Stomach (tissue), 9 donors: Measurements from ENCODE around the gene CDKN1A. TPM values are rescaled to one million over a fixed set of nuclear protein-coding genes. Genes with fewer than 3 reads are reported as not detected.
"Not testable (repeated sequence)": the region's sequence is repeated elsewhere in the genome, so short reads cannot be mapped to it uniquely, and the experiment has no call there.

ENCODE experiments used
- DNase-seq, 2 donors: peaks; one replicate each; pipeline versions ENCODE4 v3.0.0 to v3.0.0-alpha.2; 2013 to 2019
- H3K27ac ChIP-seq, 5 donors: fragments of 200-600 bp in 4 of 5; sonication (generic) in 4 of 5; one replicate each; pipeline ENCODE4 v1.5.1; 2013 to 2019; ENCODE audit warnings: mild to moderate bottlenecking in 1 of 5, moderate library complexity in 1 of 5
- H3K27me3 ChIP-seq, 3 donors: fragments of 200-600 bp; sonication (generic); one replicate each; pipeline ENCODE4 v1.5.1; 2017 to 2019; ENCODE audit warnings: mixed run types in 1 of 3
- H3K36me3 ChIP-seq, 4 donors: fragments of 200-600 bp; sonication (generic); 1 replicate in 3 of 4; 2 replicates in 1 of 4; pipeline ENCODE4 v1.5.1; 2016 to 2019
- H3K4me1 ChIP-seq, 4 donors: fragments of 200-600 bp; sonication (generic); one replicate each; pipeline ENCODE4 v1.5.1; 2016 to 2019
- H3K4me3 ChIP-seq, 4 donors: fragments of 200-600 bp; sonication (generic) in 3 of 4; one replicate each; pipeline ENCODE4 v1.5.1; 2016 to 2019; ENCODE audit warnings: mild to moderate bottlenecking in 1 of 4
- H3K9me3 ChIP-seq, 4 donors: fragments of 200-600 bp; sonication (generic); one replicate each; pipeline ENCODE4 v1.5.1; 2016 to 2019
- EP300 ChIP-seq: sonication (generic); formaldehyde crosslinking; IDR thresholded peaks from one replicate; pipeline ENCODE4 v1.6.1; 2017; ENCODE audit warnings: antibody characterized with exemption
- POLR2A ChIP-seq, 4 donors: fragments of 450-650 bp; IDR thresholded peaks; one replicate each; pipeline ENCODE4 v1.6.1; 2016; ENCODE audit warnings: antibody characterized with exemption in 4 of 4, control low read depth in 2 of 4, mild to moderate bottlenecking in 1 of 4, moderate library complexity in 1 of 4
- POLR2AphosphoS5 ChIP-seq, 3 donors: sonication (generic); formaldehyde crosslinking; IDR thresholded peaks; one replicate each; pipeline ENCODE4 v1.6.1; 2016; ENCODE audit warnings: antibody characterized with exemption in 3 of 3
- WGBS, 5 donors: extraction: QIAGEN DNeasy Blood & Tissue Kit in 3 of 5; methylation state at CpG; one replicate each; pipeline versions ENCODE4 v1.1.5 to v1.1.7; 2013 to 2018; 5-methylcytosine and 5-hydroxymethylcytosine counted together
- intact Hi-C: fragments of 100-400 bp; cut with DNase I; formaldehyde crosslinking; loops from one replicate; pipeline ENCODE4 v1.15.1; 2023; ENCODE audit warnings: low total_unique reads
- polyA plus RNA-seq, 3 donors: library from polyadenylated mRNA; stranded (reverse); fragments of 200-250 nt; gene quantifications; one replicate each; pipeline ENCODE4 v1.2.3, GENCODE V29; 2013
- total RNA-seq, 5 donors: library from RNA; depleted of rRNA; stranded (reverse); fragments of >200 nt; gene quantifications; one replicate each; pipeline versions ENCODE4 v1.1.0 to v1.2.3, GENCODE V29; 2014 to 2016
- TF ChIP-seq, protein P1 (sequence below), 7 experiments: fragments of 450-650 bp in 4 of 7; fragments of 200-600 bp in 3 of 7; sonication (generic) in 3 of 7; IDR thresholded peaks; one replicate each; pipeline ENCODE4 v1.5.1; 2016 to 2019; ENCODE audit warnings: antibody characterized with exemption in 7 of 7, control low read depth in 2 of 7, mild to moderate bottlenecking in 1 of 7
- donor health status: healthy with polysubstance abuse.
- donor health status: Bipolar disorder and iron deficiency.
- donor health status: healthy.

CDKN1A gene
- total and polyA plus RNA-seq, 8 donors: 36.5 to 118 (median 61.4) TPM

GRCh38 chr6:36720251-36721141, 42.0 kb downstream of the CDKN1A start:
- Histone ChIP-seq H3K4me1 (no peaks in the 10 kb centered on the region), H3K27ac (no peak overlapping the region), H3K27me3 (no peaks in the 10 kb centered on the region), H3K9me3 (no peaks in the 10 kb centered on the region), H3K4me3 (no peak overlapping the region), H3K36me3 (no peaks in the 10 kb centered on the region)
- DNase-seq: no peak
- intact Hi-C loops: no loop called here
- WGBS, 5 donors: 89 to 96% (median 91%) methylated on average over 5 to 11 of the region's 11 CpGs
- no peak for TF ChIP-seq EP300
- TF ChIP-seq POLR2A (IDR thresholded peaks at IDR 0.05): no peak
- no peak for TF ChIP-seq POLR2AphosphoS5 (IDR thresholded peaks at IDR 0.05)
- TF ChIP-seq, protein P1, sequence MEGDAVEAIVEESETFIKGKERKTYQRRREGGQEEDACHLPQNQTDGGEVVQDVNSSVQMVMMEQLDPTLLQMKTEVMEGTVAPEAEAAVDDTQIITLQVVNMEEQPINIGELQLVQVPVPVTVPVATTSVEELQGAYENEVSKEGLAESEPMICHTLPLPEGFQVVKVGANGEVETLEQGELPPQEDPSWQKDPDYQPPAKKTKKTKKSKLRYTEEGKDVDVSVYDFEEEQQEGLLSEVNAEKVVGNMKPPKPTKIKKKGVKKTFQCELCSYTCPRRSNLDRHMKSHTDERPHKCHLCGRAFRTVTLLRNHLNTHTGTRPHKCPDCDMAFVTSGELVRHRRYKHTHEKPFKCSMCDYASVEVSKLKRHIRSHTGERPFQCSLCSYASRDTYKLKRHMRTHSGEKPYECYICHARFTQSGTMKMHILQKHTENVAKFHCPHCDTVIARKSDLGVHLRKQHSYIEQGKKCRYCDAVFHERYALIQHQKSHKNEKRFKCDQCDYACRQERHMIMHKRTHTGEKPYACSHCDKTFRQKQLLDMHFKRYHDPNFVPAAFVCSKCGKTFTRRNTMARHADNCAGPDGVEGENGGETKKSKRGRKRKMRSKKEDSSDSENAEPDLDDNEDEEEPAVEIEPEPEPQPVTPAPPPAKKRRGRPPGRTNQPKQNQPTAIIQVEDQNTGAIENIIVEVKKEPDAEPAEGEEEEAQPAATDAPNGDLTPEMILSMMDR (IDR thresholded peaks at IDR 0.05): no peak

DNA sequence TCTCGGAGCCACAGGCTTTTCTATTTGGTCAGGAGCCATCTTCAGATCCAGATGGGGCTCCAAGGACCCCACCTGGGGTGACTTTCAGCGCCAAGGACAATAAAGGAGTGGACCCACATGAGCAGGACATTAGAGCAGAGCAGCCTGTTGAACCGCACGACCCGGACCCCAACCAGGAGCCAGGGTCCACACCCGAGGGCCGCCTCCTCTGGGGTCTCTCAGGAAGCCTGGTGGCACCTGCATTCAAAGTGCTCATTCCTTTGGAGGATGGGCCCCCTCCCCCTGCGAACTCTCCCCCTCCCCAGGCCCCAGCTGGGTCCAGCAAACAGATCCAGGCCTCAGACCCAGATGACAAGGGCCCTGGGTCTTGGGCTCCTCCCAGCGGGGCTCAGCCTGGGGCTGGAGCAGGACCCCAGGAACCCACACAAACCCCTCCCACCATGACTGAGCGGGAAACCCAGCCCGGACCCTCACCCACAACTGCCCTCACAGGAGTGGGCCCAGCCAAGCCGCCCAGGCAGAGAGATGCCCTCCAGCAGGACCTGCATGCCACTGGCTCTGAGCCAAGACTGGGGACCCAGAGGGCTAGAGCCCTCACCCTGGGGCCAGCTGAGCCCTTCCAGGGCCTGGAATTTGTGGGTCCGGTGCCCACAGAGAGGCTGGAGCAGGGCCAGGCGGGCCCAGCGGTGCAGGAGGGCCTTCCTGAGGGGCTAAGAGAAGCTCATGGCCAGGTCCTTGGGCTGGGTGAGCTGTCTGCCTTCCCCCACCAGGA, 43.0 kb downstream of the CDKN1A start:
- TF ChIP-seq EP300 (no peak), POLR2A (IDR thresholded peaks at IDR 0.05) (no peak), POLR2AphosphoS5 (IDR thresholded peaks at IDR 0.05) (no peak)
- TF ChIP-seq, protein P1 (IDR thresholded peaks at IDR 0.05): no peak
- DNase-seq: no peak
- intact Hi-C loops: no loop called here
- no peak overlapping the region for H3K27ac ChIP-seq
- no peaks in the 10 kb centered on the region for H3K9me3 ChIP-seq
- no peaks in the 10 kb centered on the region for H3K36me3 ChIP-seq
- H3K27me3 ChIP-seq: no peaks in the 10 kb centered on the region
- no peaks in the 10 kb centered on the region for H3K4me1 ChIP-seq
- no peak overlapping the region for H3K4me3 ChIP-seq
- 80 to 88% (median 84%) methylated on average over 5 to 15 of the region's 15 CpGs for WGBS, 5 donors

- Histone ChIP-seq H3K4me1 (peaks cover 0 to under 1% (median 0%) of the 10 kb centered on the region in 4 donors), H3K27ac (no peak overlapping the region), H3K27me3 (no peaks in the 10 kb centered on the region), H3K36me3 (no peaks in the 10 kb centered on the region), H3K4me3 (no peak overlapping the region), H3K9me3 (no peaks in the 10 kb centered on the region)
- TF ChIP-seq, protein P1 (IDR thresholded peaks at IDR 0.05): no peak
- TF ChIP-seq POLR2AphosphoS5 (IDR thresholded peaks at IDR 0.05) (no peak), EP300 (no peak), POLR2A (IDR thresholded peaks at IDR 0.05) (no peak)
- intact Hi-C loops: no loop called here
- DNase-seq: no peak
- WGBS, 5 donors: 87 to 95% (median 93%) methylated on average over 6 to 10 of the region's 10 CpGs
These were observed 43.9 kb downstream of the CDKN1A start for GRCh38 chr6:36722365-36722764.

GRCh38 chr6:36722879-36723278, 44.4 kb downstream of the CDKN1A start:
- no peaks in the 10 kb centered on the region for H3K27me3 ChIP-seq
- no peak for DNase-seq
- H3K4me3 ChIP-seq: no peak overlapping the region
- intact Hi-C loops: no loop called here
- WGBS, 5 donors: 83 to 93% (median 93%) methylated on average over 2 of the region's 2 CpGs
- no peaks in the 10 kb centered on the region for H3K36me3 ChIP-seq
- H3K9me3 ChIP-seq: no peaks in the 10 kb centered on the region
- peaks cover 0 to 6% (median 0%) of the 10 kb centered on the region in 4 donors for H3K4me1 ChIP-seq
- no peak overlapping the region for H3K27ac ChIP-seq
- TF ChIP-seq POLR2AphosphoS5 (IDR thresholded peaks at IDR 0.05) (no peak), POLR2A (IDR thresholded peaks at IDR 0.05) (no peak), EP300 (no peak)
- TF ChIP-seq, protein P1 (IDR thresholded peaks at IDR 0.05): no peak

DNA sequence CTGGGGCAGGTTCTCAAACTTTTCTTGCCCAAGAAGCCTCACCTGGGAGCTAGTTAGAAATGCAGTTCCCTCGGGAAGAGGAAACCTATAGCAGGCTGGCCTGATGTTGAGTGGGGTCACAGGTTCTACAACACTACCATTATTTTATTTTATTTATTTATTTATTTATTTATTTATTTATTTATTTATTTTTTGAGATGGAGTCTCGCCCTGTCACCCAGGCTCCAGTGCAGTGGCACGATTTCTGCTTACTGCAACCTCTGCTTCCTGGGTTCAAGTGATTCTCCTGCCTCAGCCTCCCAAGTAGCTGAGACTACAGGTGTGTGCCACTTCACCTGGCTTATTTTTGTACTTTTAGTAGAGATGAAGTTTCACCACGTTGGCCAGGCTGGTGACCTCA, 45.5 kb downstream of the CDKN1A start:
- DNase-seq, H3K36me3 ChIP-seq, H3K9me3 ChIP-seq, intact Hi-C loops, H3K27me3 ChIP-seq, H3K27ac ChIP-seq, H3K4me1 ChIP-seq, H3K4me3 ChIP-seq: not testable (repeated sequence)
- WGBS, 5 donors: 83 to 95% (median 91%) methylated on average over 4 of the region's 4 CpGs
